OCI-LY7 (cell line): Measurements from ENCODE around the gene ATG4C. TPM values are rescaled to one million over a fixed set of nuclear protein-coding genes. Genes with fewer than 3 reads are reported as not detected.

ENCODE experiments used
- BruUV-seq: library from RNA; stranded (reverse); fragments of 400-500 nt; replicated peaks from 2 replicates; lab custom pipeline; 2021; lab: Mats Ljungman, UMichigan
- CTCF ChIA-PET: fragments of 300-600 bp; sonication (Branson Sonifier 250); formaldehyde crosslinking; loops from one replicate; lab custom pipeline; 2022; ENCODE audit warnings: antibody characterized with exemption; ENCODE audit not compliant: unreplicated experiment; lab: Charles Lee
- POLR2A ChIA-PET: fragments of 300-600 bp; sonication (Branson Sonifier 250); formaldehyde crosslinking; loops from one replicate; lab custom pipeline; 2022; ENCODE audit warnings: antibody characterized with exemption; lab: Charles Lee
- DNase-seq: peaks from one replicate; pipeline ENCODE4 v3.0.0-alpha.2; 2015; ENCODE audit warnings: low spot score
- H2AFZ ChIP-seq: fragments of 200-600 bp; sonication (generic), shearing (Covaris generic); 2 replicates; pipeline ENCODE4 v1.6.1; 2014; ENCODE audit warnings: mild to moderate bottlenecking, antibody characterized with exemption, low read length, moderate library complexity
- H3K27ac ChIP-seq: fragments of 200-600 bp; sonication (generic); 2 replicates; pipeline ENCODE4 v1.5.1; 2014; ENCODE audit warnings: mixed run types, low read depth, mild to moderate bottlenecking, moderate library complexity, low read length, inconsistent platforms; ENCODE audit not compliant: poor library complexity, severe bottlenecking
- H3K36me3 ChIP-seq: fragments of 200-600 bp; sonication (generic); 2 replicates; pipeline ENCODE4 v1.6.1; 2014; ENCODE audit warnings: mild to moderate bottlenecking, antibody characterized with exemption, low read length, moderate library complexity, mixed read lengths; ENCODE audit not compliant: insufficient read depth
- H3K4me1 ChIP-seq: fragments of 200-600 bp; sonication (generic); 2 replicates; pipeline ENCODE4 v1.5.1; 2014; ENCODE audit warnings: mild to moderate bottlenecking, low read length; ENCODE audit not compliant: insufficient read depth, poor library complexity, severe bottlenecking
- H3K4me2 ChIP-seq: fragments of 200-600 bp; sonication (generic); 2 replicates; pipeline ENCODE4 v1.6.1; 2014; ENCODE audit warnings: mild to moderate bottlenecking, low read length
- H3K4me3 ChIP-seq: fragments of 200-600 bp; sonication (generic); 2 replicates; pipeline ENCODE4 v1.5.1; 2014; ENCODE audit warnings: mild to moderate bottlenecking, low read depth, low read length; ENCODE audit not compliant: poor library complexity, severe bottlenecking
- H3K79me2 ChIP-seq: fragments of 200-600 bp; sonication (generic); 2 replicates; pipeline ENCODE4 v1.6.1; 2016; ENCODE audit warnings: low read depth, mild to moderate bottlenecking, low read length, moderate library complexity, mixed read lengths; ENCODE audit not compliant: insufficient read depth
- H3K9me2 ChIP-seq: fragments of 200-600 bp; sonication (generic); 2 replicates; pipeline ENCODE4 v1.6.1; 2016; ENCODE audit warnings: mild to moderate bottlenecking, low read length, mixed read lengths; ENCODE audit not compliant: insufficient read depth
- H3K9me3 ChIP-seq: fragments of 200-600 bp; sonication (generic); 2 replicates; pipeline ENCODE4 v1.6.1; 2014; ENCODE audit warnings: mild to moderate bottlenecking, mixed run types, low read length, mixed read lengths
- H4K20me1 ChIP-seq: fragments of 200-600 bp; sonication (generic); 2 replicates; pipeline ENCODE4 v1.6.1; 2014; ENCODE audit warnings: mild to moderate bottlenecking, antibody characterized with exemption, low read length, moderate library complexity, mixed read lengths; ENCODE audit not compliant: insufficient read depth
- CTCF ChIP-seq: fragments of 200-600 bp; sonication (generic); conservative IDR thresholded peaks from 2 replicates; pipeline ENCODE4 v1.5.1; 2014; ENCODE audit warnings: mild to moderate bottlenecking, antibody characterized with exemption, low read length, moderate library complexity, mixed read lengths
- EZH2phosphoT487 ChIP-seq: fragments of 200-600 bp; sonication (generic); IDR thresholded peaks from 2 replicates; pipeline ENCODE4 v1.6.1; 2018; ENCODE audit warnings: low read depth, borderline replicate concordance, mild to moderate bottlenecking, mixed run types, antibody characterized with exemption, low read length, moderate library complexity, mixed read lengths
- intact Hi-C: fragments of 100-400 bp; cut with micrococcal nuclease; formaldehyde crosslinking; loops from one replicate; pipeline ENCODE4 v1.10.0; 2022; ENCODE audit not compliant: unreplicated experiment
- total RNA-seq, 2 experiments: library from RNA; depleted of rRNA in 1 of 2; stranded (reverse); fragments of >200 nt in 1 of 2; shearing (Covaris generic) in 1 of 2; gene quantifications; 2 replicates each; pipeline ENCODE4 v1.2.3, GENCODE V29; 2014 to 2022

The ATG4C gene
- total RNA-seq, 2 experiments from 2014 or later = 7.3 to 15.2 TPM

- intact Hi-C loops = loop anchor here (5.0 to 10.0 kb wide), 2 partner anchors 306 to 697 kb away; no protein-coding TSS in a partner anchor
- Histone ChIP-seq H2AFZ (no peak overlapping the region), H3K27ac (no peak overlapping the region), H4K20me1 (no peaks in the 10 kb centered on the region; the same call in 1 of the 2 replicates), H3K36me3 (no peaks in the 10 kb centered on the region), H3K4me2 (no peak overlapping the region), H3K9me3 (no peaks in the 10 kb centered on the region), H3K4me1 (no peaks in the 10 kb centered on the region), H3K9me2 (no peaks in the 10 kb centered on the region), H3K79me2 (no peaks in the 10 kb centered on the region), H3K4me3 (no peak overlapping the region)
- POLR2A ChIA-PET = no interaction called here
- DNase-seq = no peak
- CTCF ChIA-PET = no interaction called here
- BruUV-seq = no TSS peak
- TF ChIP-seq CTCF (no peak), EZH2phosphoT487 (no peak)
These were observed 56.6 kb downstream of the ATG4C start for GRCh38 chr1:62840555-62840954.

GRCh38 chr1:62841587-62842169 is 57.7 kb downstream of the ATG4C start:
- no peaks in the 10 kb centered on the region for H3K9me3 ChIP-seq
- ChIA-PET POLR2A (interaction anchor here (0.6 to 1.0 kb wide), 3 partner anchors 56 to 717 kb away, joined by 3 to 4 read pairs (median 4); no protein-coding TSS in a partner anchor), CTCF (no interaction called here)
- H3K79me2 ChIP-seq = no peaks in the 10 kb centered on the region
- no peaks in the 10 kb centered on the region for H3K4me1 ChIP-seq
- no peak overlapping the region for H3K27ac ChIP-seq
- BruUV-seq = no TSS peak
- DNase-seq = peak; percentile 65
- no peak overlapping the region for H3K4me2 ChIP-seq
- no peaks in the 10 kb centered on the region for H3K36me3 ChIP-seq
- H4K20me1 ChIP-seq = no peaks in the 10 kb centered on the region; the same call in 1 of the 2 replicates
- H3K9me2 ChIP-seq = no peaks in the 10 kb centered on the region
- TF ChIP-seq CTCF (peak; percentile 90), EZH2phosphoT487 (no peak)
- H3K4me3 ChIP-seq = no peak overlapping the region
- intact Hi-C loops = loop anchor here (5.0 to 10.0 kb wide), 2 partner anchors 307 to 696 kb away; no protein-coding TSS in a partner anchor
- no peak overlapping the region for H2AFZ ChIP-seq

- intact Hi-C loops = loop anchor here (5.0 to 10.0 kb wide), 2 partner anchors 309 to 693 kb away; no protein-coding TSS in a partner anchor
- no TSS peak for BruUV-seq
- POLR2A ChIA-PET = no interaction called here
These were observed 60.1 kb downstream of the ATG4C start for GRCh38 chr1:62844030-62844429.

More at GRCh38 chr1:62844030-62844429, 60.1 kb downstream of the ATG4C start:
- no peaks in the 10 kb centered on the region for H3K79me2 ChIP-seq
- H2AFZ ChIP-seq = no peak overlapping the region
- no peak for TF ChIP-seq CTCF
- no peak for TF ChIP-seq EZH2phosphoT487
- H3K9me2 ChIP-seq = no peaks in the 10 kb centered on the region
- no peaks in the 10 kb centered on the region for H3K36me3 ChIP-seq
- H3K4me2 ChIP-seq = no peak overlapping the region
- no peaks in the 10 kb centered on the region for H4K20me1 ChIP-seq
- no peak overlapping the region for H3K4me3 ChIP-seq
- H3K9me3 ChIP-seq = no peaks in the 10 kb centered on the region
- no peak overlapping the region for H3K27ac ChIP-seq
- H3K4me1 ChIP-seq = no peaks in the 10 kb centered on the region
- no peak for DNase-seq
- CTCF ChIA-PET = no interaction called here
